Measurements from ENCODE around the gene FAM25C.
"Not testable (repeated sequence)": the region's sequence is repeated elsewhere in the genome, so short reads cannot be mapped to it uniquely, and the experiment has no call there.

Gene FAM25C

DNA sequence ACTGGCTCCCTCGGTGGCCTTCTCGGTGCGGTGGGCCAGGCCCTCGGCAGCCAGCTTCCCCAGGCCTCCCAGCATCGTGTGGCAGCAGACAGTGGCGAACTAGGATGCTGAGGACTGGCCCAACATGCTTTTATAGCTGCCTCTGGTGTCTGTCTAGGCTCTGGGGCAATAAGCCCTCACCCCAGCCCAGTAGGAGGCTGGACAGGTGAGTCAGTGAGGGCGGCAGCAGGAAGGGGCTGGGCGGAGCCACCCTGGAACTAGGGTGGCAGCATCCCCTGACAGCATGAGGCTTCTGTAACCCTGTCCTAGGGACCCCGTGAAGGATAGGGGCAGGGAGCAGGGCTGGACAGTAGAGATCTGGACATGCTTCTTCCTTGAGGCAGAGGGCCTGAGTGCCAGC lies at the start of gene FAM25C:
FAM25C (minus strand) TSS at position 101 of the 400 bp plus-strand sequence; CDS start at position 75, 26 bp downstream.
- not testable (repeated sequence) for H3K4me1 Mint-ChIP-seq; H3K9me3 Mint-ChIP-seq; ATAC-seq; H3K36me3 Mint-ChIP-seq; H3K27ac Mint-ChIP-seq; H3K4me3 Mint-ChIP-seq; DNase-seq (ENCODE audit: low spot score in 2 of 2)

DNA sequence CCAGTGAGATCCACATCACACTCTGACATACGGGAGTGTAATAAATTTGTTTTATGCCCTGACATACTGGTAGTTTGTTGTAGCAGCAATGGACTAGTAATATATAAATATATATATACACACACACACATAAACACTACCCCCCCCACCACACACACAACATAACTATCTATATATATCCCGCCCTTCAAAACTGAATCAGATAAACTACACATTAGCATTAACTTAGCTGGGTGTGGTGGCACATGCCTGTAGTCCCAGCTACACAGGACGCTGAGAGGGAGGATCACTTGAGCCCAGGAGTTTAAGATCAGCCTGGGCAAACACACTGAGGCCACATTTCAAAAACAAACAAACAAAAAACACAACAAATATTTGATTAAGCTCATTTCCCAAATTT lies 45.0 kb upstream of the FAM25C start:
- H3K4me3 Mint-ChIP-seq; H3K9me3 Mint-ChIP-seq; H3K36me3 Mint-ChIP-seq; H3K4me1 Mint-ChIP-seq; ATAC-seq; DNase-seq (ENCODE audit: low spot score in 2 of 2); H3K27ac Mint-ChIP-seq: not testable (repeated sequence)

DNA sequence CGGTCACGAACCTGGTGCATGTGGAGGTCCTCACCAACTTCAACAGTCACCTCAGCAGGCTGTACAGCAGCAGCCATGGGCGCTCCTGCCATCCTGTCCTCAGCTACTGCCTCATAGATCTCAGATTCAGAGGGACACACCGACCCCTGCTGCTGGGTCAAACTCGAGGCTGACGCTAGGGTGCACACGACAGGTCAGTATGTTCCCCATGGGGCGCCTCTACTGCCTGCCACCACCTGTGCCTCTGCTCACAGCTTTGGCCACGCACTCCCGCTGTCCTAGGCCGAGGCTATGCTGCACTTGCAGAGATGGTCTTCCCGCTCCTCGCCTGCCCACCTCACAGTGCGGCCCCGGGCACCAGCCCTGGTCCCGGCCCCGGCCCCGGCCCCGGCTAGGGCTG lies 31.8 kb upstream of the FAM25C start:
- not testable (repeated sequence) for ATAC-seq; H3K4me1 Mint-ChIP-seq; DNase-seq (ENCODE audit: low spot score in 2 of 2); H3K4me3 Mint-ChIP-seq; H3K9me3 Mint-ChIP-seq; H3K36me3 Mint-ChIP-seq; H3K27ac Mint-ChIP-seq

DNA sequence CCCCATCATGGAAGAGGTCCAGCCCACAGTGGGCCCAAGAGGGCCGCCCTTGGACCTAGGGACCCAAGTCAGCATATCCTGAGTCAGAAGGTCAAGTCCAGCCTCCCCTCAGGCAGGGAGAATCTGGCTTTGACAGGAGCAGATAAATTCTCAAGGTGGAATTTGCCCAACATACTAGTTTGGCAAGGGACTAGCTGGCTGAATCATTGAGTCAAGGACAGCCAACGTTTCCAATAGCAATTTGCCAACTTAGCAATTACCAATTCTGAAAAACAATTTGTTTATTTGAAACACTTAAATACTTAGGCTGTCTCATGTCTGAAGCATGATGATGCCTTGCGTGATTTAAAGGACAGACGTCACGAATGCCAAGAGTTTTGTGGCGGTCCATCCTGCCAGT lies 2.7 kb upstream of the FAM25C start:
- H3K27ac Mint-ChIP-seq; H3K4me3 Mint-ChIP-seq; H3K36me3 Mint-ChIP-seq; H3K4me1 Mint-ChIP-seq; ATAC-seq; H3K9me3 Mint-ChIP-seq; DNase-seq (ENCODE audit: low spot score in 2 of 2): not testable (repeated sequence)

DNA sequence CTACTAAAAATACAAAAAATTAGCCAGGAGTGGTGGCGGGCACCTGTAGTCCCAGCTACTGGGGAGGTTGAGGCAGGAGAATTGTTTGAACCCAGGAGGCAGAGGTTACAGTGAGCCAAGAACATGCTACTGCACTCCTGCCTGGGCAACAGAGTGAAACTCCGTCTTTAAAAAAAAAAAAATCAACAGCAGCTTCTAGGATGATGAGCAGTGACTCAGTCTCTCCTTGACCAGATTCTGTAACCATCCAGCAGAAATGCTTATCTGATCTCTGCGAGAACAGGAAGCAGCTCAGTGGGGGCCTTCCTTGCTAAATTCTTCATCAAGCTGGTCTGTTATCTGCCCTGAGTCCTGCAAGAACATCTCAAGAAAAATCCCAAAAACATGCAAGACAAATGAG lies 5.5 kb downstream of the FAM25C start:
- not testable (repeated sequence) for H3K9me3 Mint-ChIP-seq; DNase-seq (ENCODE audit: low spot score in 2 of 2); H3K36me3 Mint-ChIP-seq; ATAC-seq; H3K27ac Mint-ChIP-seq; H3K4me3 Mint-ChIP-seq; H3K4me1 Mint-ChIP-seq

DNA sequence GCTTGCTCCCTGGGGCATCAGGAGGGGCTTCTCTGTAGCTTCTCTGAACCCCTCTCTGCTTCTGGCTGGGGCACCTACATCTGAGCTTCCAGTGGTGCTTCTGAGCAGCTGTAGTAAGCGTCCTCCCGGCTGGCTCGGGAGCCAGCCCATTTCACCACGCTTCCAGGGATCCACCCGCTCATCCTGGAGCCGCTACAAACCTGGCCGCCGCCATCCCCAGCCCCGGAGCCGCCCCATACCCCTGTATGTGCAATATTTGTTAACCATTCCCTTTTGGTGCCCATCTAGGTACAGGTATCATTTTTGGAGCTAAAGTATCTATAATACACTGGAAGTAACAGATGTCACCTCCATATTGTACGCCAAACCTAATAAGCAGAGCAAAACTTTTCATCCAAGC lies 7.0 kb downstream of the FAM25C start:
- not testable (repeated sequence) for H3K4me3 Mint-ChIP-seq; H3K9me3 Mint-ChIP-seq; H3K27ac Mint-ChIP-seq; DNase-seq (ENCODE audit: low spot score in 2 of 2); H3K36me3 Mint-ChIP-seq; ATAC-seq; H3K4me1 Mint-ChIP-seq

DNA sequence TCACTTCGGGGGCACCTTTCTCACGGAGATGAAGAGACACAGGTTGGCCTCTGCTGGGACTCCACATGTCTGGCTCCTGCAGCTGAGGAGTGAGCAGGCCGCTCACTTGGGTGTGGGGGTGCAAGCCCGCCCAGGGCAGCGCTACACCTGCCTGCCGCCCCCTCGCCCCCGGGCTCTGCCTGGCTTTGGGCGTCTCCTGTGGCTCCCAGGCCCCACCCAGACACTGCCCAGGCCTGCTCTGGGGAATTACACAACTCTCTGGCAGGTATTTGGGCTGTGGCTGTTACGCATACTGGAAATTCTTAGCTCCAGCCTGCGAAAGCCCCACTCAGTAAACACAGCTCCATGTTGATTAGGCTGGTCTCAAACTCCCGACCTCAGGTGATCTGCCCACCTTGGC lies 7.9 kb downstream of the FAM25C start:
- H3K9me3 Mint-ChIP-seq; ATAC-seq; H3K27ac Mint-ChIP-seq; DNase-seq (ENCODE audit: low spot score in 2 of 2); H3K4me3 Mint-ChIP-seq; H3K36me3 Mint-ChIP-seq; H3K4me1 Mint-ChIP-seq: not testable (repeated sequence)

DNA sequence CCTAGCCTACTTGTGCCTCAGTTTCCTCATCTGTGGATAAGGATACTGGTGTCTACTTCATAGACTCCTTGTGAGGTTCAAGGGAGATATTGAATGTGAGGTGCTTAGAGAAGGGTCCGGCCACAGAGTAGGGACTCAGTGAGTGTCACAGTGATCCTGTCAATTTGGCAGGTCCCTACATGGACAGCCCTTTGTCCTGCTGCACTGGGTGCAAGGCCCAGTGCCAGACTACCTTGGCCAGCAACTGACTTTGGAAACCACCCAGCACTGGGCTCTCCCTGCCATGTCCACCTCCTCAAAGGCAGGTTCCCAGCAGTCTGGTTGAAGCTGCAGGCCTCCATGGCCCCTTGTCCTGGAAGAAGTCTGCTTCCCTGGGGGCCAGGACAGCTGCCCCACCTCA lies 9.5 kb downstream of the FAM25C start:
- not testable (repeated sequence) for DNase-seq (ENCODE audit: low spot score in 2 of 2); H3K4me3 Mint-ChIP-seq

DNA sequence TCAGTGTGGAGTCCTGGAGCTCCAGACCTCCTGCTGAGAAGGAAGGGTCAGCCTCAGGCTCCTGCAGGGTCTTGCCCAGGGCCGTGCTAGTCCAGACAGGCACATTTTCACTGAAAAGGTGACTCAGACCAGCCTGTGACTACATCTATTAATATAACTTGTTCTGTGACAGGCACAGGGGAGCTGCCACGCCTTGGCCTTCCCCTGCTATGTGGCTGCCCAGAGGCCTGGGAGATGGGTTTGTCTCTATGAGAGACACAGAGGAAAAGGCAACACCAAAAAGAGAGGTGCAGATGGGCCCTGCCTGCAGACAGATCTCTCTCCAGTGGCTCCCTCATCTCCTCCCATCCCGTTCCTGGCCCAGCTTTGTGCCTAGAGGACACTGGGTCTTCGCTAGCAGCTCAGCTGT lies 10.0 kb downstream of the FAM25C start:
- not testable (repeated sequence) for H3K36me3 Mint-ChIP-seq; ATAC-seq; H3K9me3 Mint-ChIP-seq; H3K27ac Mint-ChIP-seq; DNase-seq (ENCODE audit: low spot score in 2 of 2); H3K4me1 Mint-ChIP-seq; H3K4me3 Mint-ChIP-seq

More for the DNA sequence above, 9.5 kb downstream of the FAM25C start:
- H3K36me3 Mint-ChIP-seq, H3K27ac Mint-ChIP-seq, H3K4me1 Mint-ChIP-seq, H3K9me3 Mint-ChIP-seq, ATAC-seq: not testable (repeated sequence)

DNA sequence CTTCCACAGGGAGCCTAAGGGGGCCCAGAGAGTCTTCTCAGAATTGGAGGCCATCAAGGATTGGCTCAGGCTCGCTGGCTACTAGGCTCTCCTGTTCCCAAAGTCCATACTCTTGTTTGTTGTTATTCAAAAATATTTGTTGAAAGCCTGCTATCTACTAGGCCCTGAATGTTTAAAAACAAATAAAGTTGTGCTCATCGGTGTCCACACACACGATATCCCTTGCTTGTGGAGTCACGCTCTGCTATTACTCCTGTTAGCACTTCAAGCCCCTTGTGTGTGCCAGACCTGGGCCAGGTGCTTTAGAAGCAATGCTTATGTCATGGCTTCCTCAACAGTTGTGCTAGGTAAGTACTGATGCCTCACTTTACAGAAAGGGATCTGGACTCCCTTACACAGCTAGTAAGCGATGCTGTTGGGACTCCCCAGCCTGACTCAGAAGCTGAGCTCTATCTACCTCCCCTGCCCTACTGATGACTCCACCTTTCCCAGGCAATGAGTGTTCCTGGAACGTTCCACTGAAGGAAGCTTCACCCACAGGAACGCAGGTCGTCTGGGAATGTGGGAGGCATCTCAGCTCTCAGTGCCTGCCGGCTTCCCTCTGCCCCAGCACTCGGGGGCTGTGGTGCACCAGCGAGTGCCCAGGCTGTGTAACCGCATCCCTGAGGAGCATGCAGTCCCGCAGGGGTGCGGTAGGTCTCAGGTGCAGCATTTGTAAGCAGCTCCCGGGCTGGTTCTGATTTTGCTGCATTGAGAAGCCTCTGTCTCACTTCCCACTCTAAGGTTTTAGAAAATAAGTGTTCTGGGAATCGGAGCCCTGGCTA lies 10.7 kb downstream of the FAM25C start:
- H3K4me3 Mint-ChIP-seq; H3K36me3 Mint-ChIP-seq; H3K4me1 Mint-ChIP-seq; DNase-seq (ENCODE audit: low spot score in 2 of 2); H3K9me3 Mint-ChIP-seq; ATAC-seq; H3K27ac Mint-ChIP-seq: not testable (repeated sequence)

DNA sequence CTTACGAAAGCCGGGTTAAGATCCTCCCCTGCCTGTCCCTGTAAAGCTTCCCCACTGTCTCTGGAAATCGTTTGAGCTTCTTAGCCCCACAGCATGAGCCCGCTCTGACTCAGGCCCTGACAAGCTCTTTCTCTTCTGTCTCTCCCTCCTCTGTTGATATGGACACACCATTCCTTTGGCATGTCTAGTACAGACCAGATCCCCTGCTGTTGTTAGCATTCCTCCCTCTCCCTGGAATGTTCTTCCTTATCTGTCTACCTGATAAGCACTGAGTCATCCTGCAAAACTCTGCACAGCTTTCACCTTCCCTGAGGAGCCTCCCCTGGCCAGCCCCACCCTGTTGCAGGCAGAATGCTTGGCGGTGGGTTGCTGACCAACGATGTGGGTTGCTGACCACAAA lies 11.6 kb downstream of the FAM25C start:
- not testable (repeated sequence) for H3K27ac Mint-ChIP-seq; H3K4me3 Mint-ChIP-seq; DNase-seq (ENCODE audit: low spot score in 2 of 2); H3K9me3 Mint-ChIP-seq; H3K36me3 Mint-ChIP-seq; ATAC-seq; H3K4me1 Mint-ChIP-seq

DNA sequence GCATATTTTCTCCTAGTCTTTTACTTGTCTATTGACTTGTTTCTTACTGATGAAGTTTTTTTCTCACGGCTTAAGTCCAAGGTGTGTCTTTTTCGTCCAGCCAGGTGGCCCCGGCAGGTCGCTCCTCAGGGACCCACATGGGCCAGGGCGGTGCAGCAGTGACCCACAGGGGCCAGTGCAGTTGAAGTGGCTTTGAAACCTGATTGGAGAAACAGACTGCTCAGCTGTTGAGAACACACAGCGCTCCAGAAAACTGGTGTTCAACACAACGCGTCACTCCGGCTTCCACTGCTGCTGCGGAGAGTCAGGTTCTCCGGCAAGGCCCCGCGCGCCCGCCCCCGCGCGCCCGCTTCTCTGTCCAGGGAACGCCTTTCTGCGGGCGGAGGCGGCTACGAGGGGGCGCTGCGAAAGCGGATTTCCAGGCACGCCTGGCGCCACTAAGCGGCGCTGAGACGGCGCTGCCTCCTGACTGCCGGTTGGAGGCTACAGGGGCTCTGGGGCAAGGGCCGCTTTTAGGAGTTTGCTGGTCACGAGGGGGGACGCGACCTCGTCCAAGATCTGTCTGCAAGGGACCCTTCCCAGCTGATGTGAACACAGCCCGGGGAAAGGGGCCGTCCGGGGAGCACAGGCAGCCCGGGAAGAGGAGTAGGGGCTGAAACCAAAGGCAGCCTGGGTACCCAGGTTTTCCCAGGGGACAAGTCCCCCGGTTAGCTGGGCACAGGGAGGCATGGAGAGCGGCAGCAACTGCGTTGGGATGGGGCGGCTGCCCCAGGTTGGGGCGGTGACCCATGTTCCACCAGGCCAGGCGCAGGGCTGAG lies 13.0 kb downstream of the FAM25C start:
- peak; percentile 57 for ATAC-seq
- not testable (repeated sequence) for H3K4me1 Mint-ChIP-seq; H3K36me3 Mint-ChIP-seq; DNase-seq (ENCODE audit: low spot score in 2 of 2); H3K9me3 Mint-ChIP-seq; H3K4me3 Mint-ChIP-seq; H3K27ac Mint-ChIP-seq

DNA sequence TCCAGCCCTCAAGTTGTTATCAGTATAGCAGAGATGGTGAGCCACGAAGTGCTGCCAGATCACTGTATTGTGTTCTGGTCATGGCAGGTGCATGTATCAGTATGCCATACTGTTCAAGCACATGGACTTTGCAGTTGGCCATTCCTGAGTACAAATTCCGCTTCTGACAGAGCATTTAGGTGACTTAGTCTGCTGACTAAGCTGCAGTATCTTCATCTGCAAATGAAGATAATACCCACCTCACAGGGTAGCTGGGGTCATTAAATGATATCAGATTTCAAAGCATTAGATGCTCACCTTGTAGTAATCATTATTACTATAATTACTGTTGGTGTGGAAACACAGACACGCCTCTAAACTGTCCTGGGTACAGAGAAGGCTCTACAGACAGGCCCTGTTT lies 24.2 kb downstream of the FAM25C start:
- not testable (repeated sequence) for H3K4me1 Mint-ChIP-seq; ATAC-seq; H3K4me3 Mint-ChIP-seq; DNase-seq (ENCODE audit: low spot score in 2 of 2); H3K36me3 Mint-ChIP-seq; H3K27ac Mint-ChIP-seq; H3K9me3 Mint-ChIP-seq

DNA sequence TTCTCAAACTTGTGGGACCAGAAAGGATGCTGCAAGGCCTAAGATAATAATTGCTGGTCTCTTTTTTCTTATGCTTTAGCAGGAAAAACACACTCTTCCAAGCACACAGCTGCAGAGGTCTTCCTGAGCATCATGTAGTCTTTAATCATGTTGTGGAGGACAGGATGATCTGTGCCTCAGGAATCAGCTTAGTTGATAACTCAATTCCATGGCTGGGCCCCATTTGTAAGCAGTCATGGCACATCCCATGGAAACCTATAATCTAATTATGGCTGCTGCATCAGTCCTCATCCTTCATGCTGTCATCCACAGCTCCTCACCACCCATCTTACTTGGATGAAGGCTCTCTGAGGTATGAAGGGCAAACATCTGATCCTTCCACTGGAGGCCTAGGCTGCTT lies 26.5 kb downstream of the FAM25C start:
- not testable (repeated sequence) for H3K4me1 Mint-ChIP-seq, ATAC-seq

DNA sequence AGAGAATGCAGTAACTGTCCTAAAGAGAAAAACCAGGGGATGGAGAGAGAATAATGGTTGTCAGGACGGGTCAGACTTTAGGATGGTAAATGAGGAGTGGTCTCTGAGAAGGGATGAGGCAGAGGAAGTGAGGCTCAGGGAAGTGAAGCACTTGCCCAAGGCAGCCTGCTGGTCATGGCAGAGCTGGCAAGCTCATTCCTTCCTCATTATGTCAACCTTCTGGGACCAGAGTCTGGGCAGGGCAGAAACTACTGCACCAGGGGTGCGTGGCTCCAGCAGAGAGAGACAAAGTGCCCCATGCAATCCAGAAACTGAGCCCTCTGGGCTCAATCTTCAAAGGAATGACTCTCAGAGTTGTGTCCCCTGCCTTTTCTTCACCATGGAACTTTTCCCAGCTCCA lies 27.5 kb downstream of the FAM25C start:
- H3K36me3 Mint-ChIP-seq; ATAC-seq; DNase-seq (ENCODE audit: low spot score in 2 of 2); H3K27ac Mint-ChIP-seq; H3K4me1 Mint-ChIP-seq; H3K4me3 Mint-ChIP-seq; H3K9me3 Mint-ChIP-seq: not testable (repeated sequence)

More for the DNA sequence above, 26.5 kb downstream of the FAM25C start:
- not testable (repeated sequence) for DNase-seq (ENCODE audit: low spot score in 2 of 2); H3K27ac Mint-ChIP-seq; H3K36me3 Mint-ChIP-seq; H3K9me3 Mint-ChIP-seq; H3K4me3 Mint-ChIP-seq

DNA sequence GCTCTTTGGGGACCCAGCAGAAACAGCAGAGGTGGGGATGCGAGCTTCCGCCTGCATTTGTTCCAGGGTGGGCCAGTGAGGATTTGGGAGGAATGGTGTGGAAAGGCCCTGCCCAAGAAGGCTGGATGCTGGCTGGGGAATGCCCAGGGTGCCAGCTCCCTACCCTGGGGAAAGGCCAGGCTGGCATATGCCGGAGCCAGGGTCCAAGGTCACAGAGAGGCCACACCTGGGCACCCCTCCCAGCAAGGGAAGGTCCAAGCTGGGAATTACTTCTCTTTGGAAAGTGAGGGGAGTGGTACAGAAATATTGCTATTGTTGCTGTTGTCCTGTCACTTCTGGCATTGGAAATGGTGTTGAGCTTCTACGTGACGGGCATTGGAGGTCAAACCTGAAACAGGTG lies 28.0 kb downstream of the FAM25C start:
- H3K4me3 Mint-ChIP-seq; H3K36me3 Mint-ChIP-seq; ATAC-seq; DNase-seq (ENCODE audit: low spot score in 2 of 2); H3K9me3 Mint-ChIP-seq; H3K27ac Mint-ChIP-seq; H3K4me1 Mint-ChIP-seq: not testable (repeated sequence)
